Natural killer cell treated with Interleukin-12 subunit alpha and Interleukin-12 subunit beta and Interleukin-15 and Interleukin-18, amount 100 ng/mL, for 72 hours (primary cell): Measurements from ENCODE around the gene CHST1. TPM values are rescaled to one million over a fixed set of nuclear protein-coding genes. Genes with fewer than 3 reads are reported as not detected.

Experiments used
- ATAC-seq, 2 donors: fragments of 150-1000 bp; cut with Tn5 transposase in 1 of 2; sonication (Bioruptor Pico), chemical (Tn5 transposase) in 1 of 2; 2 replicates each; pipeline ENCODE4 v1.10.0; 2021
- DNase-seq: peaks from one replicate; pipeline ENCODE4 v3.0.0; 2022; ENCODE audit warnings: low spot score
- H3K27ac Mint-ChIP-seq, 2 donors: 1 replicate in 1 of 2; 2 replicates in 1 of 2; pipeline ENCODE4 v1.8.0; 2022; ENCODE audit warnings: mixed read lengths in 2 of 2, mild to moderate bottlenecking in 1 of 2, moderate library complexity in 1 of 2
- H3K27me3 Mint-ChIP-seq, 2 donors: 1 replicate in 1 of 2; 2 replicates in 1 of 2; pipeline ENCODE4 v1.8.0; 2022; ENCODE audit warnings: mixed read lengths in 2 of 2
- H3K36me3 Mint-ChIP-seq: one replicate; pipeline ENCODE4 v1.8.0; 2022; ENCODE audit warnings: mixed read lengths
- H3K4me1 Mint-ChIP-seq, 2 donors: 1 replicate in 1 of 2; 2 replicates in 1 of 2; pipeline ENCODE4 v1.8.0; 2022; ENCODE audit warnings: low read depth in 2 of 2, mixed read lengths in 2 of 2, mild to moderate bottlenecking in 1 of 2
- H3K4me3 Mint-ChIP-seq: one replicate; pipeline ENCODE4 v1.8.0; 2022; ENCODE audit warnings: mixed read lengths
- H3K9me3 Mint-ChIP-seq: 2 replicates; pipeline ENCODE4 v1.8.0; 2022; ENCODE audit warnings: mixed read lengths
- total RNA-seq, 2 donors: library from RNA; stranded (reverse); gene quantifications; one replicate each; pipeline ENCODE4 v1.2.3, GENCODE V29; 2022

The CHST1 gene
- total RNA-seq, 2 donors from 2014 or later = not detected

DNA sequence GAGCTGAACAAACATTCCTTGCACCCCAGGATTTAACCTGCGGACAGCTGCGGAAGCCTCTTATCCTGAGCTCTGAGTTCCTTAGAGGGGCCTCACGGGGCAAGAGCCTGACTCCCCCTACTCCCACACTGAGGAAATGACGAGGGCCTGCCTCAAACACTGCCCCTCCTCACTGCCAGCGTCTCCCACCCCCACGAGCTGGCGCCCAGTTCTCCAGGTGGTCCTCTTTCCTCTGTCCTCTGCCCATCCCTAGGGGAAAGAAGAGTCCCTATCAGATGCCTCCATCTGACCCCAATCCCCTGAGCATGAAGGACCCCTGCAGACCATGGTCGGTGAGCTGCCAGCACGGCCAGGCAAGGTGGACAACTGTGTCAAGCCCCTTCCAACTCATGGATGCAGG, 14.3 kb downstream of the CHST1 start:
- Mint-ChIP-seq H3K36me3 (no peaks in the 10 kb centered on the region), H3K4me1 (peaks cover 0 to 13% of the 10 kb centered on the region in 2 donors), H3K27ac (no peak overlapping the region), H3K4me3 (no peak overlapping the region), H3K27me3 (peaks cover 0 to 20% of the 10 kb centered on the region in 2 donors), H3K9me3 (no peaks in the 10 kb centered on the region)
- DNase-seq (no peak), ATAC-seq (no peak)

DNA sequence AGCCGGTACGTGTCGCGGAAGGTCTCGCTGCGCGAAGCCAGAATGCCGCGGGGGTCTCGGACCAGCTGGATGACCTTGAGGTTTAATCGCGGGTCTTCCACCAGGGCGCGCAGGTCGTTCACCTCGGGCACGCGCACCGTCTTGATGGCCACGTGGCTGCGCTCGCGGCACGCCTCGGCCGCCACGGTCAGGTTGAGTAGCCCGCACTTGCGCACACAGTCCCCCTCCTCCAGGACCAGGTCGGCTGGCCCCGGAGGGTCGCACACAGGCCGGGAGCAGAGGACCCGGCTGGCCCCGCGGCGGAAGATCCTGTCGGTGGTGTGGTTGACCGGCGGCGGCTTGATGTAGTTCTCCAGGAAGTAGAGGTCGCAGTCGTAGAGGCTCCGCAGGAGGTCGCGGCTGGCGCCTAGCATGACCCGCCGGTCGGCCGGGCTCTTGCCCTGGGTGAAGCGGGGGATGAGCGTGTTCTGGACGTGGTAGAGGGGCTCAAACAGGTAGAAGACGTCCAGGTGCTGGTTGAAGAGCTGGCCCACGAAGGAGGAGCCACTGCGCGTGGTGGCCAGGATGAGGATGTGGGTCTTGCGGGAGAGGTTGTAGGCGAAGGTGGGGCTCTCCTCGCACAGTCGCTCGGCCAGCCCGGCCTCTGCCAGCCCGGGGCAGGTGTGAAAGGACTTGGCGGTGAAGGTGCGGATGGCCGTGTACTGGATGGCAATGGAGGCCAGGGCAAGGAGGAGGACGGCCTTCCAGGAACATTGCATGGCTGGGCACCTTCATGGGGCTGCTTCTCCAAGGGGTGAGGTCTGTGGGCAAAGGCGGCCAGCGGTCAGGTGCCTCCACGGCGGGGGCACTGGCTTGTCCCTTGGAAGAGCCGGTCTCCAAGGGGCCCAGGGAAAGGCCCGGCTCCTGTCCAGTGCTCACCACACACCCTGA, 15.0 kb downstream of the CHST1 start:
- Mint-ChIP-seq H3K9me3 (no peaks in the 10 kb centered on the region), H3K27ac (no peak overlapping the region), H3K36me3 (no peaks in the 10 kb centered on the region), H3K27me3 (peaks cover 0 to 18% of the 10 kb centered on the region in 2 donors), H3K4me1 (peaks cover 0 to 9% of the 10 kb centered on the region in 2 donors), H3K4me3 (no peak overlapping the region)
- DNase-seq (no peak), ATAC-seq (peak in 1 of 2 donors; percentile 48)

DNA sequence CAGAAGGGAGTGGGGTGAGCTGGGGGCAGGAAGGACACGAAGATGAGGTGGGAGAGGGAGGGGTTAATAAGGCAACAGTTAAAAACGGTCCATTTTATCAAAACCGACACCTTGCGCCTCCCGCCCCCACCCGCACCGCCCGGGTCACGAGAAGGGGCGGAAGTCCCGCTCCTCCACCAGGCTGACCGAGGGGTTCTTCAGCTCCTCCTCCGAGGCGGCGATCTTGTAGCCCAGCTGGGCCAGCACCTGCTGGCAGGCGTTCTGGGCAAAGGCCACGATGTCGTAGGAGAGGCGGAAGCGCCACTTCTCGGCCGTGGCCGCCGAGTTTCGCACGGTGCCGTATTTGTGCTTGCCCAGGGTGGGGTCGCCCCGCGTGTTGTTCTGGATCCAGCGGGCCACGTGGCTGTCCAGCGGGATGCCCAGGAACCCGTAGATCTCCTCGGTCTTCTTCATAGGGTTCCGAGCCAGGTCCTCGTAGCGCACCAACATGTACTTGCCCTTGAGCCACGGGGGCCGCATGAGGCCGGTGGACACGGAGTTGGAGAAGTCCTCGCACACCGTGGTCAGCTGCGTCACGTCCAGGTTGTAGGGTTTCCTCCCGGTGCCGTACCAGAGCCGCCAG, 15.8 kb downstream of the CHST1 start:
- Mint-ChIP-seq H3K4me1 (peaks cover 0 to 4% of the 10 kb centered on the region in 2 donors), H3K27ac (no peak overlapping the region), H3K36me3 (no peaks in the 10 kb centered on the region), H3K4me3 (no peak overlapping the region), H3K9me3 (no peaks in the 10 kb centered on the region), H3K27me3 (peaks cover 0 to 18% of the 10 kb centered on the region in 2 donors)
- DNase-seq = no peak
- ATAC-seq = no peak

DNA sequence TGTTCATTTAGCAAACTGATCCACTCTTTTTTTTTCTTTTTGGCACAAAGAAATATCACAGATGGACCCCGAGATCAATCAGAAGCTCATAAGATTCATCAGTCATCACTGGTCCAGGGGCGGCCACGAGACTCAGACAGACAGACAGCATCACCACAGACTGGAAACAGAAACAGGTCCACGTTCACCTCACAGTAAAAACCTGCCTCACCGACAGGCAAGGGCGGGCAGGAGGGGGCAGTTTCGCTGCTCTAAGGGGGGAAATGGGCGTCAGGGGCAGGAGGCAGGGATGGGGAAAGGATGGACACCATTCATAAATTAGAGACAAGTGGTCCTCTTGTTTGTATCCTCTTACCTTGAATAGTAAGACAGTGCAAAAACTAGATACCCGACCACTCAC, 16.5 kb downstream of the CHST1 start:
- no peak overlapping the region for H3K4me3 Mint-ChIP-seq
- DNase-seq = no peak
- H3K27ac Mint-ChIP-seq = no peak overlapping the region
- peaks cover 0 to 4% of the 10 kb centered on the region in 2 donors for H3K4me1 Mint-ChIP-seq
- H3K36me3 Mint-ChIP-seq = no peaks in the 10 kb centered on the region
- ATAC-seq = no peak
- H3K9me3 Mint-ChIP-seq = no peaks in the 10 kb centered on the region
- peaks cover 0 to 18% of the 10 kb centered on the region in 2 donors for H3K27me3 Mint-ChIP-seq

DNA sequence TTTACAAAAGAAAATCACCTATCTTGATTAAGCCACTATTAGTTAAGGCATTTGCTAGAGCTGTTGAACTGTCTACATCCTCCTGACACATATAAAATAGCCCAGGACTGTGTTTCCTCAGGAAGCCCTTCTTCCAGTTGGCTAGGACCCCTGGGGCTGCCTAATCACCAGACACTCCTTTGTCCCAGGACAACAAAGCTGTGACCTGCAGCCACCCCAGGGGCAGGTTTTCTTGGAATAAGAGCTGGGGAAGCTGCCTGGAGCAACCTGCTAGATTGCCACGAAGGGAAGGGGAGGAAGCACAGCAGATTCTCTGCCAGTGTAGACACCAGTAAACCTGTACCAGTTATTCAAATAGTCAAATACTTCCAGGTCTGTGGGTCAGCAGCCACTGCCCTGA, 17.6 kb downstream of the CHST1 start:
- no peak overlapping the region for H3K4me3 Mint-ChIP-seq
- no peak overlapping the region for H3K27ac Mint-ChIP-seq
- no peak for DNase-seq
- H3K27me3 Mint-ChIP-seq = peaks cover 4 to 25% of the 10 kb centered on the region in 2 donors
- no peaks in the 10 kb centered on the region for H3K36me3 Mint-ChIP-seq
- ATAC-seq = no peak
- H3K4me1 Mint-ChIP-seq = peaks cover 0 to 9% of the 10 kb centered on the region in 2 donors
- H3K9me3 Mint-ChIP-seq = no peaks in the 10 kb centered on the region

DNA sequence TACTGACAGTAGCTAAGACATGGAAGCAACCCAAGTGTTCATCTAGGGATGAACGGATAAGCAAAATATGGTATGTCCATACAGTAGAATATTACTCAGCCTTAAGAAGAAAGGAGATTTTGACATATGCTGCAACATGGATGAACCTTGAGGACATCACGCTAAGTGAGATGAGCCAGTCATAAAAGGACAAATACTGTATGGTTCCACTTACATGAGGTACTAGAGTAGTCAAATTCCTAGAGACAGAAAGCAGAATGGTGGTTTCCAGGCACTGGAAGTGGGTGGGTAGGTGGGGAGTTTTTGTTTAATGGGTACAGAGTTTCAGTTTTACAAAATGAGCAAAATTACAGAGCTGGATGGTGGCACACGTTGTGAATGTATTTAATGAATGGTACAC, 18.1 kb downstream of the CHST1 start:
- H3K4me1 Mint-ChIP-seq = peaks cover 0 to 9% of the 10 kb centered on the region in 2 donors
- no peak overlapping the region for H3K4me3 Mint-ChIP-seq
- no peaks in the 10 kb centered on the region for H3K9me3 Mint-ChIP-seq
- peaks cover 7 to 27% of the 10 kb centered on the region in 2 donors for H3K27me3 Mint-ChIP-seq
- H3K36me3 Mint-ChIP-seq = no peaks in the 10 kb centered on the region
- H3K27ac Mint-ChIP-seq = no peak overlapping the region
- DNase-seq (no peak), ATAC-seq (no peak)

DNA sequence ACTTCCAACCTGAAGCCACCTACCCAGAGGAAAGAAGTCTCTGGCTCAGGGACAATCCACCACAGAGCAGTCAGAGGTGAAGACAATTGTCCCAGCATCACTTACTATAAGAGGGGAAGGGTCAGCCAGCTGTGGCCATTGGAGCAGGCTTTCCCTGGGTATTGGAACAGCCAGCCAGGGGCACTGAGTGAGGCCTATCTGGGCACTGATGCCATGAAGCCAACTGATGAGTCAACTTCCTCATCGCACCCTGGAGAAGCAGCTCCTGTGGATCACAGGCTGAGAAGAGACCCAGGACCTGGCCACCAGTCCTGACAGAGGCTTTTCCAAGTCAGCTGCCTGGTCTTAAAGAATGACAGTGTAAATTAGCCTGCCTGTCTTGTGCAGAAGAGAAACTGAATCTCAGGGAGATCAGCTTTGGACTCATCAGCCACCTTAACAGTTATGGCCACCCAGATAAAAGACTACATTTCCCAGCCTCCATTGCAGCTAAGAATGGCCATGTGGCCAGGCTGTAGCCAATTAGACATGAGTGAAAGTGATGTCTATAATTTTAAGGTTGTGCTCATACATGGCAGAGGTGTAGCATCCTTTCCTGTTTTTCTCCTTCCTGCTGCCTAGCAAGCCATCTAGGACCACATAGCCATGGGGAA, 19.0 kb downstream of the CHST1 start:
- Mint-ChIP-seq H3K27ac (no peak overlapping the region), H3K4me1 (peaks cover 0 to 9% of the 10 kb centered on the region in 2 donors), H3K4me3 (no peak overlapping the region), H3K36me3 (no peaks in the 10 kb centered on the region), H3K27me3 (peaks cover 7 to 26% of the 10 kb centered on the region in 2 donors), H3K9me3 (no peaks in the 10 kb centered on the region)
- DNase-seq (no peak), ATAC-seq (peak; percentile 39 to 64)

DNA sequence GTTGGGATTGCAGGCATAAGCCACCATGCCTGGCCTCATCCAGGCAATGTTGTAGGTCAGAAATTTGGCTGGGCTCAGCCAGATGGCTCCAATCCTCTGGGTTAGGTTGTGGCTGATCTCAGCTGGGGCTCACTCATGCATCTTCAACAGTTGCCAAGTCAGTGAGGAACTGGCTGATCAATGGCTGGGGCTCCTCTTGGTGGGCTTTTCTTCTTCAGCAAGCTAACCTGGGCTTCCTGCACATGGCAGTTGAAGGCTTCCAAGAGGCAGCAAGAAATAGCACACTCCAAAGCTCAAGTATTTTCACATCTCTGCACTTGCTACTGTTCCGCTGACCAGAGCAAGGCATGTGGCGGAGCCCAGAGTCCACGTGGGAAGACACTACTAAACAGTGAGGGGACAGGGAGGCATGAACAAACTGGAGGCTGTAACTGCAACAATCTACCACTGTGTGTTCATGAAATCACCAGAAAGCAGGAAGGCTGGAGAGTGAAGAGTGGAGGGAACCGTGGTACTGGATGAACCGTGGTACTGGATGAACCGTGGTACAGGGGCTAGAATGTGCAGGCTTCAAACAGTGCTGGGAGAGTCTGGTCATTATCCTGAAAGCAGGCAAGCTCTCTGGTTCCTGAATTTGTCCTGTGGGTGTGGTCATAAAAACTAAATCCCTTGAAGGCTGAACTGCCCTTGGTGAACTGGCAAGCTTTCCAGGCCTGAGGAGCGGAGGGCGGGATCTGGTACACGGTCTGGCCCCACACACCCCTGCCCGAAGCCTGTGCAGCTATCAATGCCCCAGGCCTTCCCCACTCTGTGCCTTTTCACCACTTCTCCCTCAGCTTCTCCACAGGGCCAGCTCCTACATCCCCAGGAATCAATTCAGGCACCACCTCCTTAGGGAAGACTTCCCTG, 20.2 kb downstream of the CHST1 start:
- H3K27me3 Mint-ChIP-seq = peaks cover 7 to 24% of the 10 kb centered on the region in 2 donors
- DNase-seq (no peak), ATAC-seq (no peak)
- H3K4me1 Mint-ChIP-seq = peaks cover 0 to 5% of the 10 kb centered on the region in 2 donors
- H3K4me3 Mint-ChIP-seq = no peak overlapping the region
- no peak overlapping the region for H3K27ac Mint-ChIP-seq
- H3K36me3 Mint-ChIP-seq = no peaks in the 10 kb centered on the region
- H3K9me3 Mint-ChIP-seq = no peaks in the 10 kb centered on the region

DNA sequence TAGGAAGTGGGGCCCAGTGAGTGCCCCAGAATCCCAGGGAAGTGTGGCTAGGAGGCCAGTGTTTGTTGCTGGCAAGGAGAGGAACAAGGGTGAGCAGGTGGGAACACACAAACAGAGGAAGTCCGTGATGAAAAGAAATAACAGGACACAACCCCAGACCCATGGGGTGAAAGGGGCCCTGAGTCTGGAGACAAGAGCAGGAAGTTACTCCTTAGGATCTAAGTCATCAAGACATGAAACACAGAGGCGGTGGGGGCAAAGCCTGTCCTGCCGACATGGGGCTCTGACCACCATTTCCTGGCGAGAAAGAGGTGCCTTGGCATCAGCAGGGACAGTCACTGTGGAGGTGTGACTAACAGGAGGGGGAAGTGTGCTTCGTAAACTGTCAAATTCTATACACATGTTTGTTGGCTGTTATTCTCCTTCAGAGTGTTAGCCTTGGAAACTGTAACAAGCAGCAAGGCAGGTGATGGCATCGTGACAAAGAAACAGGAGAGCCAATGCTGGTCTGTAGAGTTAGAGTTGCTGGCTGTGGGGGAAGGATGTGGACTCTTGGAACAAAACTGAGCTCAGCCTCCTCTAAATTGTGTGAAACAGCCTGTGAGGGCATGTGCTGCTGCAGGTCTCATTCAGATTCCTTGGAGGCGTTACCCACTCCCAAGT, 21.7 kb downstream of the CHST1 start:
- DNase-seq (no peak), ATAC-seq (peak in 1 of 2 donors; percentile 44)
- peaks cover 3% of the 10 kb centered on the region for H3K36me3 Mint-ChIP-seq
- no peak overlapping the region for H3K27ac Mint-ChIP-seq
- H3K27me3 Mint-ChIP-seq = peaks cover 11 to 31% of the 10 kb centered on the region in 2 donors
- peaks cover 1% of the 10 kb centered on the region for H3K9me3 Mint-ChIP-seq
- H3K4me3 Mint-ChIP-seq = no peak overlapping the region
- H3K4me1 Mint-ChIP-seq = peaks cover 0 to 5% of the 10 kb centered on the region in 2 donors

DNA sequence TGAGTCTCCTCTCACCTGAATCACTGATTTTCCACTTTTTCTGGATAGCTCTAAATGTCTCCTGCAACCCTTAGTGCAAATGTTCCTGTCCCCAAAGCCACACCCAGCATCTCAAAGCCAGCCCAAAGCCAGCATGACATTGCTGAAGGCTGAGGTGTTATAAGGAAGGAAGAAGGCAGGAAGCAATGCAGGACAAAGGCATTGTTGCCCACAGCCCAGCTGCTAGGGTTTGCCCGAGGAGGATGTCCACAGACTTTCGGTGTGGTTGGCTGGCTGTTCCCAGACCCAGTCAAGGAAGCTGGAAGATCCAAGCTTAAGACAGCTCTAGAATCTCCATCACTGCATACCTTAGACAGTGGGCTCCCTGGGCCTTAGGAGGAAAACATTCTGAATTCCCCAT, 23.5 kb downstream of the CHST1 start:
- H3K4me3 Mint-ChIP-seq = no peak overlapping the region
- no peak for DNase-seq

DNA sequence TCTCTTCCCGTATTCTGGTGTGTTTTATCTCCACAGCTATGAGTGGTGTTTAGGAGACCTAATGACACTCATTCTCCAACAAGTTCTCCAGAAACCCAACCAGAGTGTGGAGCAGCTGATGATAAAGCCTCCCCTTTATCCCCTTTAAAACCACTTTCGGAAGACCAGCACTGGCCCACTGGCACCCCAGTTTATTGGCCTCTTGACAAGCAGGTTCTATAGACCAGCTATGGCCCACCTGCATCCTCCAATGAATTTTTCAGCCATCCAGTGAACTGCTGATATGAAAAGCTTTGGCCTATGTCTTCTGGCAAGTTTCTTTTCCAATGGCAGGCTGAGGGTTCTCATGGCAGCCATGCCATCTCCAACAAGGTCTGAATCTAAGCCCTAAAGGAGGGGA, 27.4 kb downstream of the CHST1 start:
- H3K27me3 Mint-ChIP-seq = peaks cover 25 to 32% of the 10 kb centered on the region in 2 donors
- H3K36me3 Mint-ChIP-seq = peaks cover 7% of the 10 kb centered on the region
- no peak overlapping the region for H3K4me3 Mint-ChIP-seq
- ATAC-seq (no peak), DNase-seq (no peak)
- no peaks in the 10 kb centered on the region for H3K4me1 Mint-ChIP-seq
- peaks cover 3% of the 10 kb centered on the region for H3K9me3 Mint-ChIP-seq
- H3K27ac Mint-ChIP-seq = no peak overlapping the region

More for the DNA sequence above, 23.5 kb downstream of the CHST1 start:
- Mint-ChIP-seq H3K9me3 (peaks cover 3% of the 10 kb centered on the region), H3K27me3 (peaks cover 15 to 34% of the 10 kb centered on the region in 2 donors), H3K27ac (no peak overlapping the region), H3K4me1 (peaks cover 0 to 5% of the 10 kb centered on the region in 2 donors), H3K36me3 (peaks cover 7% of the 10 kb centered on the region)
- no peak for ATAC-seq

DNA sequence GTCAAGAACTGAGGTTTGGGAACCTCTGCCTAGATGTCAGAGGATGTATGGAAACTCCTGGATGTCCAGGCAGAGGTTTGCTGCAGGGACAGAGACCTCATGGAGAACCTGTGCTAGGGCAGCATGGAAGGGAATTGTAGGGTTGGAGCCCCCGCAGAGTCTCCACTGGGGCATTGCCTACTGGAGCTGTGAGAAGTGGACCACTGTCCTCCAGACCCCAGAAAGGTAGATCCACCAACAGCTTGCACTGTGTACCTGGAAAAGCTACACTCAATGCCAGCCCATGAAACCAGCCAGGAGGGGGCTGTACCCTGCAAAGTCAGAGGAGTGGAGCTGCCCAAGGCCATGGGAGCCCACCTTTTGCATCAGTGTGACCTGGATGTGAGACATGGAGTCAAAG, 29.5 kb downstream of the CHST1 start:
- DNase-seq (no peak), ATAC-seq (no peak)
- H3K4me1 Mint-ChIP-seq = no peaks in the 10 kb centered on the region
- H3K4me3 Mint-ChIP-seq = no peak overlapping the region
- H3K36me3 Mint-ChIP-seq = peaks cover 7% of the 10 kb centered on the region
- peaks cover 32 to 35% of the 10 kb centered on the region in 2 donors for H3K27me3 Mint-ChIP-seq
- no peak overlapping the region for H3K27ac Mint-ChIP-seq
- H3K9me3 Mint-ChIP-seq = peaks cover 3% of the 10 kb centered on the region
